Activated CD8-positive, alpha-beta memory T cell treated with anti-CD3 and anti-CD28 coated beads, Interleukin-2, amount 50 U/mL, for 4 hours (primary cell): ENCODE results near the gene PSME1.
"Not testable (repeated sequence)": the region's sequence is repeated elsewhere in the genome, so short reads cannot be mapped to it uniquely, and the experiment has no call there.

Experiments used
- DNase-seq: peaks from one replicate; pipeline ENCODE4 v3.0.0-alpha.2; 2020

The PSME1 gene

GRCh38 chr14:24105609-24106239 lies 30.3 kb upstream of the PSME1 start:
- not testable (repeated sequence) for DNase-seq

- DNase-seq = no peak
Observed at GRCh38 chr14:24106672-24107271, 29.2 kb upstream of the PSME1 start.

GRCh38 chr14:24108336-24108874 lies 27.6 kb upstream of the PSME1 start:
- DNase-seq = no peak

- DNase-seq = no peak
Observed at GRCh38 chr14:24110060-24110459, 25.9 kb upstream of the PSME1 start.

GRCh38 chr14:24110523-24110922 lies 25.5 kb upstream of the PSME1 start:
- DNase-seq = no peak

GRCh38 chr14:24113379-24113800 lies 22.6 kb upstream of the PSME1 start:
- no peak for DNase-seq

GRCh38 chr14:24113801-24114531 lies 22.0 kb upstream of the PSME1 start:
- DNase-seq = peak; percentile 66

- DNase-seq = peak; percentile 98
Observed at GRCh38 chr14:24114532-24115421, 21.2 kb upstream of the PSME1 start, which contains the start of the genes DCAF11 and NRL. TSS of gene DCAF11 (plus strand) at chr14:24114777. CDS start at chr14:24115595, 818 bp downstream. TSS of gene NRL (minus strand) at chr14:24114949. CDS start at chr14:24082848, 32,101 bp downstream.

GRCh38 chr14:24115422-24116127 lies 20.4 kb upstream of the PSME1 start:
- DNase-seq = no peak

- DNase-seq = no peak
Observed at GRCh38 chr14:24116128-24116814, 19.7 kb upstream of the PSME1 start.

- no peak for DNase-seq
Observed at GRCh38 chr14:24117179-24117578, 18.8 kb upstream of the PSME1 start.

- no peak for DNase-seq
Observed at GRCh38 chr14:24119691-24120090, 16.3 kb upstream of the PSME1 start.

- no peak for DNase-seq
Observed at GRCh38 chr14:24121210-24121609, 14.8 kb upstream of the PSME1 start.

- no peak for DNase-seq
Observed at GRCh38 chr14:24122416-24122815, 13.6 kb upstream of the PSME1 start.

GRCh38 chr14:24122898-24123297 lies 13.1 kb upstream of the PSME1 start:
- no peak for DNase-seq

- DNase-seq = no peak
Observed at GRCh38 chr14:24123424-24124417, 12.3 kb upstream of the PSME1 start.

- no peak for DNase-seq
Observed at GRCh38 chr14:24126939-24127338, 9.1 kb upstream of the PSME1 start.

- no peak for DNase-seq
Observed at GRCh38 chr14:24127673-24128072, 8.3 kb upstream of the PSME1 start.

GRCh38 chr14:24129410-24129998 lies 6.5 kb upstream of the PSME1 start:
- DNase-seq = no peak

- no peak for DNase-seq
Observed at GRCh38 chr14:24130380-24130716, 5.6 kb upstream of the PSME1 start, which contains the start of gene FITM1. TSS of gene FITM1 (plus strand) at chr14:24130659. CDS start at chr14:24131564, 905 bp downstream.
